ENCODE measurements around the gene AUTS2. TPM values are rescaled to one million over a fixed set of nuclear protein-coding genes. Genes with fewer than 3 reads are reported as not detected.

AUTS2 gene
- total RNA-seq, 1 experiment from 2014 or later, result 42.1 TPM

- H3K27ac ChIP-seq (ENCODE audit: low read depth, low read length, poor library complexity, severe bottlenecking), result no peak overlapping the region
- POLR2A ChIA-PET (ENCODE audit: low non-redundant PET), result no interaction called here
- no TSS peak for BruUV-seq (replicated peaks)
These were observed 1238.0 kb downstream of the AUTS2 start for GRCh38 chr7:70836279-70836678.

GRCh38 chr7:70836946-70837345 lies 1238.7 kb downstream of the AUTS2 start:
- DNase-seq (ENCODE audit: low spot score), result no peak
- Histone ChIP-seq H3K36me3 (ENCODE audit: insufficient read depth, low read length, poor library complexity, severe bottlenecking) (no peaks in the 10 kb centered on the region), H3K27me3 (replicated peaks; ENCODE audit: insufficient read depth, low read depth, low read length, poor library complexity) (no peaks in the 10 kb centered on the region), H3K4me1 (ENCODE audit: insufficient read depth, low read length, poor library complexity, severe bottlenecking) (no peaks in the 10 kb centered on the region), H3K4me3 (ENCODE audit: low read depth, low read length, poor library complexity, severe bottlenecking) (no peak overlapping the region), H3K27ac (ENCODE audit: low read depth, low read length, poor library complexity, severe bottlenecking) (no peak overlapping the region), H3K9me3 (ENCODE audit: low read depth, low read length, poor library complexity, severe bottlenecking) (no peaks in the 10 kb centered on the region)
- ChIA-PET CTCF (no interaction called here), POLR2A (ENCODE audit: low non-redundant PET) (no interaction called here)
- intact Hi-C loops (cut with micrococcal nuclease; ENCODE audit: unreplicated experiment), result no loop called here
- TF ChIP-seq EZH2 (IDR thresholded peaks at IDR 0.05; ENCODE audit: borderline replicate concordance, low read depth, low read length, poor library complexity, severe bottlenecking), result no peak
- TF ChIP-seq, protein P1, sequence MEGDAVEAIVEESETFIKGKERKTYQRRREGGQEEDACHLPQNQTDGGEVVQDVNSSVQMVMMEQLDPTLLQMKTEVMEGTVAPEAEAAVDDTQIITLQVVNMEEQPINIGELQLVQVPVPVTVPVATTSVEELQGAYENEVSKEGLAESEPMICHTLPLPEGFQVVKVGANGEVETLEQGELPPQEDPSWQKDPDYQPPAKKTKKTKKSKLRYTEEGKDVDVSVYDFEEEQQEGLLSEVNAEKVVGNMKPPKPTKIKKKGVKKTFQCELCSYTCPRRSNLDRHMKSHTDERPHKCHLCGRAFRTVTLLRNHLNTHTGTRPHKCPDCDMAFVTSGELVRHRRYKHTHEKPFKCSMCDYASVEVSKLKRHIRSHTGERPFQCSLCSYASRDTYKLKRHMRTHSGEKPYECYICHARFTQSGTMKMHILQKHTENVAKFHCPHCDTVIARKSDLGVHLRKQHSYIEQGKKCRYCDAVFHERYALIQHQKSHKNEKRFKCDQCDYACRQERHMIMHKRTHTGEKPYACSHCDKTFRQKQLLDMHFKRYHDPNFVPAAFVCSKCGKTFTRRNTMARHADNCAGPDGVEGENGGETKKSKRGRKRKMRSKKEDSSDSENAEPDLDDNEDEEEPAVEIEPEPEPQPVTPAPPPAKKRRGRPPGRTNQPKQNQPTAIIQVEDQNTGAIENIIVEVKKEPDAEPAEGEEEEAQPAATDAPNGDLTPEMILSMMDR (conservative IDR thresholded peaks at IDR 0.05; ENCODE audit: low read depth, low read length), result no peak
- BruUV-seq (replicated peaks), result no TSS peak

More at GRCh38 chr7:70836279-70836678, 1238.0 kb downstream of the AUTS2 start:
- intact Hi-C loops (cut with micrococcal nuclease; ENCODE audit: unreplicated experiment), result no loop called here
- CTCF ChIA-PET, result no interaction called here
- Histone ChIP-seq H3K36me3 (ENCODE audit: insufficient read depth, low read length, poor library complexity, severe bottlenecking) (no peaks in the 10 kb centered on the region), H3K9me3 (ENCODE audit: low read depth, low read length, poor library complexity, severe bottlenecking) (no peaks in the 10 kb centered on the region), H3K4me3 (ENCODE audit: low read depth, low read length, poor library complexity, severe bottlenecking) (no peak overlapping the region), H3K4me1 (ENCODE audit: insufficient read depth, low read length, poor library complexity, severe bottlenecking) (no peaks in the 10 kb centered on the region), H3K27me3 (replicated peaks; ENCODE audit: insufficient read depth, low read depth, low read length, poor library complexity) (no peaks in the 10 kb centered on the region)
- TF ChIP-seq EZH2 (IDR thresholded peaks at IDR 0.05; ENCODE audit: borderline replicate concordance, low read depth, low read length, poor library complexity, severe bottlenecking), result no peak
- TF ChIP-seq, protein P1 (conservative IDR thresholded peaks at IDR 0.05; ENCODE audit: low read depth, low read length), result no peak
- no peak for DNase-seq (ENCODE audit: low spot score)

- H3K9me3 ChIP-seq (ENCODE audit: low read depth, low read length, poor library complexity, severe bottlenecking), result no peaks in the 10 kb centered on the region
- H3K4me1 ChIP-seq (ENCODE audit: insufficient read depth, low read length, poor library complexity, severe bottlenecking), result no peaks in the 10 kb centered on the region
- no peak for TF ChIP-seq EZH2 (IDR thresholded peaks at IDR 0.05; ENCODE audit: borderline replicate concordance, low read depth, low read length, poor library complexity, severe bottlenecking)
- TF ChIP-seq, protein P1 (conservative IDR thresholded peaks at IDR 0.05; ENCODE audit: low read depth, low read length), result no peak
- H3K36me3 ChIP-seq (ENCODE audit: insufficient read depth, low read length, poor library complexity, severe bottlenecking), result no peaks in the 10 kb centered on the region
- DNase-seq (ENCODE audit: low spot score), result no peak
- BruUV-seq (replicated peaks), result no TSS peak
- CTCF ChIA-PET, result no interaction called here
- intact Hi-C loops (cut with micrococcal nuclease; ENCODE audit: unreplicated experiment), result no loop called here
- no peak overlapping the region for H3K27ac ChIP-seq (ENCODE audit: low read depth, low read length, poor library complexity, severe bottlenecking)
- no peaks in the 10 kb centered on the region for H3K27me3 ChIP-seq (replicated peaks; ENCODE audit: insufficient read depth, low read depth, low read length, poor library complexity)
- POLR2A ChIA-PET (ENCODE audit: low non-redundant PET), result no interaction called here
- no peak overlapping the region for H3K4me3 ChIP-seq (ENCODE audit: low read depth, low read length, poor library complexity, severe bottlenecking)
These were observed 1239.3 kb downstream of the AUTS2 start for GRCh38 chr7:70837589-70837988.

Data from A673 (cell line).